HL-60 (cell line): Measurements from ENCODE around the gene GALNT7.

Source experiments
- DNase-seq, 2 experiments: peaks; one replicate each; pipeline ENCODE4 v3.0.0-alpha.2; 2010 to 2020; ENCODE audit warnings: low read depth in 1 of 2, low spot score in 1 of 2
- H3K27ac ChIP-seq: fragments of 250-450 bp; sonication (Bioruptor Pico); replicated peaks from 2 replicates; pipeline ENCODE4 v1.5.1; 2020; ENCODE audit warnings: mild to moderate bottlenecking, moderate library complexity
- H3K27me3 ChIP-seq: fragments of 250-450 bp; sonication (Bioruptor Pico); 2 replicates; pipeline ENCODE4 v1.5.1; 2021; ENCODE audit warnings: mild to moderate bottlenecking, moderate library complexity; ENCODE audit not compliant: insufficient read depth, poor library complexity, severe bottlenecking
- H3K4me3 ChIP-seq: replicated peaks from 2 replicates; pipeline ENCODE4 v1.5.1; 2011; ENCODE audit warnings: mild to moderate bottlenecking, control low read depth, low read length; ENCODE audit not compliant: insufficient read depth
- GABPA ChIP-seq: IDR thresholded peaks from 2 replicates; pipeline ENCODE4 v1.6.1; 2012; ENCODE audit warnings: low read depth
- POLR2AphosphoS5 ChIP-seq: IDR thresholded peaks from 2 replicates; pipeline ENCODE4 v1.6.1; 2012; ENCODE audit warnings: low read depth
- SPI1 ChIP-seq: IDR thresholded peaks from 2 replicates; pipeline ENCODE4 v1.6.1; 2012; ENCODE audit warnings: low read depth, mild to moderate bottlenecking, borderline replicate concordance
- TF ChIP-seq, protein P1 (sequence below): IDR thresholded peaks from one replicate; pipeline ENCODE4 v1.5.1; 2011; ENCODE audit warnings: low read length, control low read depth, inconsistent platforms; ENCODE audit not compliant: insufficient read depth
- TF ChIP-seq, protein P2 (sequence below): IDR thresholded peaks from 2 replicates; pipeline ENCODE4 v1.6.1; 2012; ENCODE audit warnings: low read depth; ENCODE audit not compliant: insufficient replicate concordance

GALNT7 gene

DNA sequence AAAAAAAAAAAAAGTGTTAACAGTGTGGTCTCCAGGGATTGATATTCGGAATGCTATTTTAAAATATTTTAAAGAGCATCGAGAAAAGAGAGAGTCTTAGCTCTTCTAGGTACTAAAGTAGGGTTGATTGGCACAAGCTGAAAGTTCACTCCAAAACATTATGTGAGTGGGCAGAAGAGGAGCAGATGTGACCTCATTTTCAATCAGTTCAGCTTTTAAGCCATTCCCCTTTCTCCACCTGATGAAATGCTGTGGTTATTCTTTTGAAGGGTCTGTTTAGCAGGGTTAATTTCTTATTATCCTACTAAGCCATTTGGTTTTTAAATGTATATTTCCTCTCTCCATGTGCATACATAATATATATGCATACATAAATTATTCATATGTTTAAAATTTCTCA is 69.2 kb downstream of the GALNT7 start:
- Histone ChIP-seq H3K27me3 (no peaks in the 10 kb centered on the region), H3K27ac (no peak overlapping the region), H3K4me3 (no peak overlapping the region)
- TF ChIP-seq, protein P1, sequence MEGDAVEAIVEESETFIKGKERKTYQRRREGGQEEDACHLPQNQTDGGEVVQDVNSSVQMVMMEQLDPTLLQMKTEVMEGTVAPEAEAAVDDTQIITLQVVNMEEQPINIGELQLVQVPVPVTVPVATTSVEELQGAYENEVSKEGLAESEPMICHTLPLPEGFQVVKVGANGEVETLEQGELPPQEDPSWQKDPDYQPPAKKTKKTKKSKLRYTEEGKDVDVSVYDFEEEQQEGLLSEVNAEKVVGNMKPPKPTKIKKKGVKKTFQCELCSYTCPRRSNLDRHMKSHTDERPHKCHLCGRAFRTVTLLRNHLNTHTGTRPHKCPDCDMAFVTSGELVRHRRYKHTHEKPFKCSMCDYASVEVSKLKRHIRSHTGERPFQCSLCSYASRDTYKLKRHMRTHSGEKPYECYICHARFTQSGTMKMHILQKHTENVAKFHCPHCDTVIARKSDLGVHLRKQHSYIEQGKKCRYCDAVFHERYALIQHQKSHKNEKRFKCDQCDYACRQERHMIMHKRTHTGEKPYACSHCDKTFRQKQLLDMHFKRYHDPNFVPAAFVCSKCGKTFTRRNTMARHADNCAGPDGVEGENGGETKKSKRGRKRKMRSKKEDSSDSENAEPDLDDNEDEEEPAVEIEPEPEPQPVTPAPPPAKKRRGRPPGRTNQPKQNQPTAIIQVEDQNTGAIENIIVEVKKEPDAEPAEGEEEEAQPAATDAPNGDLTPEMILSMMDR, result no peak
- TF ChIP-seq, protein P2, sequence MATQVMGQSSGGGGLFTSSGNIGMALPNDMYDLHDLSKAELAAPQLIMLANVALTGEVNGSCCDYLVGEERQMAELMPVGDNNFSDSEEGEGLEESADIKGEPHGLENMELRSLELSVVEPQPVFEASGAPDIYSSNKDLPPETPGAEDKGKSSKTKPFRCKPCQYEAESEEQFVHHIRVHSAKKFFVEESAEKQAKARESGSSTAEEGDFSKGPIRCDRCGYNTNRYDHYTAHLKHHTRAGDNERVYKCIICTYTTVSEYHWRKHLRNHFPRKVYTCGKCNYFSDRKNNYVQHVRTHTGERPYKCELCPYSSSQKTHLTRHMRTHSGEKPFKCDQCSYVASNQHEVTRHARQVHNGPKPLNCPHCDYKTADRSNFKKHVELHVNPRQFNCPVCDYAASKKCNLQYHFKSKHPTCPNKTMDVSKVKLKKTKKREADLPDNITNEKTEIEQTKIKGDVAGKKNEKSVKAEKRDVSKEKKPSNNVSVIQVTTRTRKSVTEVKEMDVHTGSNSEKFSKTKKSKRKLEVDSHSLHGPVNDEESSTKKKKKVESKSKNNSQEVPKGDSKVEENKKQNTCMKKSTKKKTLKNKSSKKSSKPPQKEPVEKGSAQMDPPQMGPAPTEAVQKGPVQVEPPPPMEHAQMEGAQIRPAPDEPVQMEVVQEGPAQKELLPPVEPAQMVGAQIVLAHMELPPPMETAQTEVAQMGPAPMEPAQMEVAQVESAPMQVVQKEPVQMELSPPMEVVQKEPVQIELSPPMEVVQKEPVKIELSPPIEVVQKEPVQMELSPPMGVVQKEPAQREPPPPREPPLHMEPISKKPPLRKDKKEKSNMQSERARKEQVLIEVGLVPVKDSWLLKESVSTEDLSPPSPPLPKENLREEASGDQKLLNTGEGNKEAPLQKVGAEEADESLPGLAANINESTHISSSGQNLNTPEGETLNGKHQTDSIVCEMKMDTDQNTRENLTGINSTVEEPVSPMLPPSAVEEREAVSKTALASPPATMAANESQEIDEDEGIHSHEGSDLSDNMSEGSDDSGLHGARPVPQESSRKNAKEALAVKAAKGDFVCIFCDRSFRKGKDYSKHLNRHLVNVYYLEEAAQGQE, result no peak
- TF ChIP-seq POLR2AphosphoS5 (no peak), SPI1 (no peak), GABPA (no peak)
- DNase-seq, result no peak

DNA sequence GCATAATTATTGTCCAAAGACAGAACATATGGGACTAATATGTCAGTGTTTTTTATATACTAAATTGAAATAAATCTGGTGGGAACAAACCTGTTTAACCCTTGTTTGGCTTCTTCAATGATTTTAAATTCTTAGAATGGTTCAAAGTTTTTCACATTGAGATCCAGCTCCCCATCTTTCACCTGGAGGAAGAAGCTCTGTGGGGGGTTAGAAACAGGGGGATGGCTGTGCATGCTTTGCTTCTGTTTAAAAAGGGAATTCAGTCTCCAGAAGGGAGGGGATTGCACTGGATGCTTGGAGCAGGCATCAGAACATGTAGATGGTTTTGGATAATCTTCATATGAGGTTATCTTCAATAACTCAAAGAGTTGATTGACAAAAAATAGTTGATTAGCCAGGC is 72.1 kb downstream of the GALNT7 start:
- H3K27ac ChIP-seq, result no peak overlapping the region
- DNase-seq, result no peak

DNA sequence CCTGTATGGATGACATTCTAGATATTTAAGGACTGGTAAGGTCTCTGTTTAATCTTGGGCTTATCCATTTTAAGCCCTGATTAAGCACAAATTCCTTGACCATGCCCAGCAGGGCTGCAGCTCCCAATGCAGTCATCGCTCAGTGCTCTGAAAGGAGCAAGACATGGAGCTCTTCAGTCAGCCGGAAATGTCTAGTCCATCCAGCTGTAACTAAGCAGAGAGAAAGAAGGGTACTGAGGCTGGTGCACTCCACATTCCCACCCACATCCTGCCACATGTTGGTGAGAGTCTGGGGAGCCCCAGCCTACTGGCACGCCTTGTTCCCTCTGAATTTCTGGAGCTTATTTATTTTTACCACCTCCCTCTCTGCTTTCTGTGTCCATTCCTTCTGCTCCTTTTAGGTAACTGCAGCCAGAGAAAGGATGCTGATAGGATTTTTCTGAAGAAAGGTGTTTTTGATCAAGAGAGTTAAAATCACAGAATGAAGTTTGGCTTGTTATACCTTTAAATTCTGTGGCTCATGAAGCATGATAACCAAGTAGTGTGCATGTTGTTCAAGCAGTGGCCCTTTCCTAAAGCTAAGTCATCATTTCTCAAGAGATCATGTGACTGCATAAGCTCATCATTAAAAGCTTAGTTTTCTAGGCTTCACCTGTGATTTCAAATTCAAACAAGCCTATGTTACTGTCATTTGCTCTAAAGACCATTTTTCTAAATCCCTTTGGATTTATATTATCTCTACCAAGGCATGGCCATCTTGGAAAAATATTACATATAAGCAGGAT is 74.0 kb downstream of the GALNT7 start:
- TF ChIP-seq, protein P1, result no peak
- TF ChIP-seq POLR2AphosphoS5 (no peak), SPI1 (no peak)
- no peaks in the 10 kb centered on the region for H3K27me3 ChIP-seq
- no peak overlapping the region for H3K27ac ChIP-seq
- H3K4me3 ChIP-seq, result no peak overlapping the region
- no peak for DNase-seq

More for the DNA sequence above, 72.1 kb downstream of the GALNT7 start:
- TF ChIP-seq GABPA (no peak), SPI1 (no peak), POLR2AphosphoS5 (no peak)
- TF ChIP-seq, protein P2, result no peak
- no peaks in the 10 kb centered on the region for H3K27me3 ChIP-seq
- H3K4me3 ChIP-seq, result no peak overlapping the region

DNA sequence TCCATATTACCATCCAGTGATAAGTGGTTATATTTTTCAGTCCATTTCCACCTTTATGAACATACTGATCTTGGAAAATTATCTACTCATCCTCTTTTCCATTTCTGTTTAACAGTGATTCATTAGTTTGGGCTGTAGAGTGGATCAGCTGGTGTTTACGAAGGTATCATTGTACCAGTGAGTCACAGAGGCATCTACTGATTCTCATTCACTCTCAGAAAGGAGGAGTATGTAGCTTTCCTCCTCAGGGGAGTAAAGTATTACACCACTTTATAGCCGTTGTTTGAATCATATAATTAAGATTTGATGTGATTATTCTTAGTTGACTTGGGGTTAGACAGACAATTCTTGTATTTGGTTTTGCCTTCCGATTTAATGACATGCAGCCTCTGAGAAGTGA is 74.7 kb downstream of the GALNT7 start:
- H3K27ac ChIP-seq, result no peak overlapping the region
- H3K4me3 ChIP-seq, result no peak overlapping the region
- H3K27me3 ChIP-seq, result no peaks in the 10 kb centered on the region
- no peak for DNase-seq
- TF ChIP-seq SPI1 (no peak), POLR2AphosphoS5 (no peak), GABPA (no peak)
- TF ChIP-seq, protein P2, result no peak
- TF ChIP-seq, protein P1, result no peak
